Activated CD4-positive, alpha-beta T cell treated with anti-CD3 and anti-CD28 coated beads, Interleukin-2, amount 50 U/mL, for 4 hours (primary cell): ENCODE data around the gene OGFOD2.
"Not testable (repeated sequence)": the region's sequence is repeated elsewhere in the genome, so short reads cannot be mapped to it uniquely, and the experiment has no call there.

Experiments
- DNase-seq, 2 experiments: peaks; one replicate each; pipeline ENCODE4 v3.0.0-alpha.2; 2020

The OGFOD2 gene

GRCh38 chr12:122974892-122975789 is at the start of gene OGFOD2:
TSS of gene OGFOD2 (plus strand) at chr12:122975244. CDS start at chr12:122975252, 8 bp downstream.
- peak; percentile 89 for DNase-seq

DNA sequence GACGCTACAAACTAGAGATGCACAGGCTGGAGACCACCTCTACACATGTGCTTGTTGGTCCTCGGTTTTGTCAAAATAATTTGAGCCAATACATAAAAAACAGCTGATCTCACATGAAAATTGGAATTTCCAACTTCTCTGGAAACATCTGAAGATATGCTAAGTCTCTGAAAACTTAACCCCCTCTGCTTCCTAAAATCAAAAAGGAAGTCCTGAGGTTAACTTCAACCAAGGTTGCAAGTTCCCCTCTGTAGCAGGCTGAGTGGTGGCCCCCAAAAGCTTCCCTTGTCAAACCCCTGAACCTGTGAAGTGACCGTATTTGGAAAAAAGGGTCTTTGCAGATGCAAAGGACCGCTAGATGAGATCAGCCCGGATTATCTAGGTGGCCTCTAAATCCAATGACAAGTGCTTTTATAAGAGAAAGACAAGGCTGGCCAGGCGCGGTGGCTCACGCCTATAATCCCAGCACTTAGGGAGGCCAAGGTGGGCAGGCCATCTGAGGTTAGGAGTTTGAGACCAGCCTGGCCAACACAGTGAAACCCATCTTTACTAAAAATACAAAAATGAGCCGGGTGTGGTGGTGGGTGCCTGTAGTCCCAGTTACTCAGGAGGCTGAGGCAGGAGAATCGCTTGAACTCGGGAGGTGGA is 47.2 kb upstream of the OGFOD2 start:
- no peak for DNase-seq

DNA sequence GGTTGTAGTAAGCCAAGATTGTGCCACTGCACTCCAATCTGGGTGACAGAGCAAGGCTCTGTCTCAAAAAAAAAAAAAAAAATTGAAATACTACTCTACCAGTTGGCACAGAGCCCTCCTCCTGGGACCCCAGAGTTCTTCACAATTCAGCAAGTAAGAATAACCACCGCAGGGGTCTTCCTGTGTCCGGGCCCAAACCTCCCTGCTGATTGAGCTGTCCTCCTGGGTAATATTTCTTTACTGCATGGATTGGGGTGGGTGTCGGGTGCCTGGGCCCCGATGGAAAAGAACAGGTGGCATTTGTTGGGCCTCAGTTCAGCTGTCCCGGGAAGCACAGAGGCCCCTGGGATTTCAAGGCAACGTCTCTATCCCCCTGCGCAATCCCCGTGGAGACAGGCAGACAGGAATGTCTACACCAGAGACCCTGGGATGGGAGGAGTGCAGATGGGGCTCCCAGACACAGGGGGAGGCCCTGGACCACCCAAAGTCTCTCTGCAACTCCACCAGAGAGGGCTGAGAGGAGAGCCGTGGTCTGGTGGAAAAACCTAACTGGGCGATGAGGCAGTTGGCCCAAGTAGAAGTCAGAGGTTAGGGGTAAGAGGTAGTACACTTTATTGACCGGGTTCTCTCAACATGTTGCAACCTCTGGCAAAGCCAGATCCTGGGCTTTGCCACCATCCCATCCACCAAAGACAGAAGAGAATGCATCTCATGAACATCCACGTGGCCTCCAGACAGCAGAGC is 46.5 kb upstream of the OGFOD2 start:
- DNase-seq = no peak

GRCh38 chr12:122929148-122929538 is 45.9 kb upstream of the OGFOD2 start:
- DNase-seq = no peak

GRCh38 chr12:122929812-122930211 is 45.2 kb upstream of the OGFOD2 start:
- DNase-seq = no peak

DNA sequence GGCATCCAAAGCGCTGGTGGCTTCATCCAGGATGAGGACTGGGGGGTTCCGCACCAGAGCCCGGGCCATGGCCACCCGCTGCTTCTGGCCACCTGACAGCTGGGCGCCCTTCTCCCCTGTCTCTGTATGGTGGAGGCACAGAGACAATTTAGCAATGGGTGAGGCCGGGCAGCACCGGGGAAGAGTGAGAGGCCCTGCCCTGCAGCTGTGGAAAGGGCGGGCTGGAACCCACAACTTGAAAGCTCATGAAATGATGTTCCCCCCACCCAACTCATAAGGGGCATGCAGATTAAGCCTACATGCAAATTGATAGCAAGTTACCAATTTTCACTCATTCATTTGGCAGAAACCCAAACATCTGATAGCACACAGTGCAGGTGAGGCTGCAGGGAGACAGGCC is 42.8 kb upstream of the OGFOD2 start:
- DNase-seq = no peak

GRCh38 chr12:122934722-122935121 is 40.3 kb upstream of the OGFOD2 start:
- no peak for DNase-seq

- no peak for DNase-seq
These were observed 39.7 kb upstream of the OGFOD2 start for GRCh38 chr12:122935318-122935717.

DNA sequence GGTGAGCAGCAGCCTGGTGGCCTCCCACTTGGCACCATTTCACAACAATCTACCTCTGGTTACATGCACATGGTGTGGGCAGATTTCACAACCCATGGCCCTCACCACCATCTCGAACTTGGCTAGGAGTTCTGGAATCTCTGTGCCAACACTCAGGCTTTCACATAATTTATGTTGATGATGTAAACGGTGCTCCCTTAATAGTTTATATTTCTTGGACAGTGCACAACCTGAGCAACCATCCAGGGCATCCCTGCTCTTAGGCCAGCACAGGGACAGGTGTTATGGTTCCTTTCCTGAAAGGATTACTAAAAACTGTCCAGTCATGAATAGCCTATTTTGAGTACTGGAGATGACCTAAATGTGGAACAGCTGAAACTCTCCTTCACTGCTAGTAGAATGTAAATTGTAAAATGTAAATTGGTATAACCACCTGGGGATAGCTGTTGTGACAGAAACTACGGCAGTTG is 37.4 kb upstream of the OGFOD2 start:
- no peak for DNase-seq

GRCh38 chr12:122939125-122939524 is 35.9 kb upstream of the OGFOD2 start:
- no peak for DNase-seq

DNA sequence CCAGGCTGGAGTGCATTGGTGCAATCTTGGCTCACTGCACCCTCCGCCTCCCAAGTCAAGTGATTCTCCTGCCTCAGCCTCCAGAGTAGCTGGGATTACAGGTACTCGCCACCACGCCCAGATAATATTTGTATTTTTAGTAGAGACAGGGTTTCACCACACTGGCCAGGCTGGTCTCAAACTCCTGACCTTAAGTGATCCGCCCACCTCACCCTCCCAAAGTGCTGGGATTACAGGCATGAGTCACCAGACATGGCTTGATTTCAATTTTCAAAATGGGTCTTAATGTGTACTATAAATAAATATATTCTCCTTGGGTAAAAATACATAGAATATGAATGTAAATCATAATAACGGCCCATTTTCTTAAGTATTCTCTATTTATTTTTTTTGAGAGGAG is 33.7 kb upstream of the OGFOD2 start:
- DNase-seq = not testable (repeated sequence)

- no peak for DNase-seq
These were observed 32.4 kb upstream of the OGFOD2 start for GRCh38 chr12:122942637-122943036.

GRCh38 chr12:122943196-122943595 is 31.8 kb upstream of the OGFOD2 start:
- DNase-seq = no peak

- DNase-seq = no peak
These were observed 30.1 kb upstream of the OGFOD2 start for GRCh38 chr12:122944605-122945592.

DNA sequence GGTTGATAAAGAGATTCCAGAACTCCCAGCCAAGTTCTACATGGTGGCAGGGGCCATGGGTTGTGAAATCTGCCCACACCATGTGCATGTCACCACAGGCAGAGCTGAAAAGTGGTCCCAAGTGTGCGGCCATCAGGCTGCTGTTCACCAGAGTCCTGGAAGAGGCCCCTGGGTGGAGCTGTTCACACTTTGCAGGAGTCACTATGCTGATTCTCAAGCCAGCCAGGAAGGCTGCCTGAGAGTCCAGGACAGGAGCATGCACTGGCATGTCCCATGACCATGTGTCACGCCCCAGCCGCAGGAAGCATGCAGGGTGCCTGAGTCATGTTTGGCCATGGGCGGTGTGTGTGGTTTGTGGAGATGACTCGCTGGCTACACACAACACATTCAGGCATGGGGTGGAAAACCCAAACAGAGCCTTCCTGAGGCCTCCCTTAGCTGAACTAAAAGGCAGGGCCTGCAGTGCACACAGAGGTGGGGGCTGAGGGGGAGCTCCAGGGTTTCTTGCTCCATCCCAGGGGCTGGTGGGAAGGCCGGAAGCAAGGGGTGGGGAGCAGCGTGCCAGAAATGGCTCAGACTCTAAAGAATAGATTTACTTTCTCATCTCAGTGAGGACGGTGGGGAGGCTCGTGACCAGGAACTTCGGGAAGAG is 28.2 kb upstream of the OGFOD2 start:
- DNase-seq = peak; percentile 56 to 61

DNA sequence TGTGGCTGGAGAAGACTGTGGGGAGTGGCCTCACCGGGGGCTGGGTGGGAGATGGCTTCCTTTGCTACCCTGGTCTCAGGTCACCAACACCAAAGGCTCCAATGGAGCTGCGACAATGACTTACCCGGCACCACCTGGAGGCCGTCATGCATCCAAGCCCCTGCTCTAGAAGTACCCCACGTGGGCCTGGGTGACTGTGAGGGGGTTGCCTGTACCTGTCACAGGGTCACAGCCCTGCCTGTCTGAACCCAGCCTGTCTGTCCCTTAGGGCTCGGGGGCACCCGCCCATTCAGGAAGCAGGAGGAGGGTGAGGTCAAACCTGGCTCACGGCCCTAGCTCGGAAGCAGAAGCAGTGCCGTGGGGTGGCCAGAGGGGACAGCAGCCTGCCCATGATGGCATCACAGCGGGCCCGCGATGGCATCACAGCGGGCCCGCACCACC is 27.7 kb upstream of the OGFOD2 start:
- no peak for DNase-seq

DNA sequence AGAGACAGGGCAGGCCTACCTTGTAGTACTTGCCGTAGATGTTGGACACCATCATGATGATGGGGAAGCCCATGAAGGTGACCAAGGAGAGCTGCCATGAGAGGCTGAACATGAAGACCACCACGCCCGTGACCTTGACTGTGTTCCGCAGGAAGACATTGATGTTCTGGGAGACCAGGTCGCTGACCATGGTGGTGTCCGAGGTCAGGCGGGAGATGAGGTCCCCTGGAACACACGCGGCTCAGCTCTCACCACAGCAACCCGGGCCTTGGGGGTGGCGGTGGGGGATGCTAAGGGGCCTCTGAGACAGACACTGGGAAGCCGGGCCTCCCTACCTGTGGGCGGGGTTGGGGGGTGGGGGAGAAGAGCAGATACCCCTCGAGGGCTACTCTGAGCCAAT is 26.4 kb upstream of the OGFOD2 start:
- DNase-seq = no peak

- no peak for DNase-seq
These were observed 25.6 kb upstream of the OGFOD2 start for GRCh38 chr12:122949405-122949804.

DNA sequence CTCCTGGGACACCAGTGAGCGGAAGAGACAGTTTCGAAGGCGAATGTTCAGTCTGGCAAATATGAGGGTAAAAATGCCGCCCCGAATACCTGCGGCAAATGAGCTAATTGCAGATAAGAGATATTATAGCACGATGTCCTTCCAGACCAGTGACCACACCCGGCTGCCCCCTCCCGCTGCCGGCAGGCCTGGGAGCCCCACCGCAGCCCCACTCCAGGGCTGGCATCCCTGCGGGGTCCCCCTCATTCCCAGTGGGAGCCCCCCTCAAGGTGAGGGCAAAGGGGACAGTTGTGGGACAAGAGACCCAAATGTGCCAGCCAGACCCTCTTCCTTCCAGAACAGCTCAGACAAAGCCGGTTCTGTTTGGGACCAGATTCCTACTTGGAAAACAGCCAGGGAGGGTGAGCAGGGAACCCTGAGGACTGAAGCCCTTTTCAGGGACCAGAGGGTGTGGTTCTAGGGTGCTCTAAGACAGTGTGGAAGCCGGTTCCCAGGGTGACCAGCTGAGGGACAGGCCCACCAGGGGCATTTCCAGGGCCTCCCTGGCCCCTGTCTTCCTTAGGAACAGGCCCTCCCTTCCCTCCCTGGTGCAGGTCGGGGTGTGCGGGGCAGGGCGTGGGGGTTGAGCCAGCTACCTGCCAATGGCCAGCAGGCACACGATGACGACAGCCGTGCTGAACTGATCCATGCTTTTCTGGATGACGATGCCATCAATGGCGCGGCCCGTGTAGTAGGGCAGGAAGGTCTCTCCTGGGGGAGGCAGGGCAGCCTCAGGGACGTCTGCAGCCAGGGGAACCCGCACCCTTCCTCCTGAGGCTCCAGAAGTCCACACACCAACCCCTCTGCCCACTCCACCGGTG is 25.0 kb upstream of the OGFOD2 start:
- no peak for DNase-seq

- DNase-seq = no peak
These were observed 23.6 kb upstream of the OGFOD2 start for GRCh38 chr12:122951406-122951805.
